Spinal cord (tissue), 10 donors: ENCODE results near the gene RPS6KA1. TPM values are rescaled to one million over a fixed set of nuclear protein-coding genes. Genes with fewer than 3 reads are reported as not detected.

Experiments used
- DNase-seq, 6 donors: peaks; one replicate each; pipeline versions ENCODE4 v3.0.0 to v3.0.0-alpha.2; 2013 to 2015; ENCODE audit warnings: low spot score in 6 of 6, low read depth in 4 of 6
- H3K27ac ChIP-seq: one replicate; pipeline ENCODE4 v1.5.1; 2013; ENCODE audit warnings: low read depth, low read length, control low read depth
- H3K27me3 ChIP-seq: one replicate; pipeline ENCODE4 v1.6.1; 2013; ENCODE audit warnings: low read length; ENCODE audit not compliant: control insufficient read depth, insufficient read depth
- H3K36me3 ChIP-seq: one replicate; pipeline ENCODE4 v1.6.1; 2013; ENCODE audit warnings: low read length; ENCODE audit not compliant: control insufficient read depth, insufficient read depth
- H3K4me1 ChIP-seq: one replicate; pipeline ENCODE4 v1.6.1; 2013; ENCODE audit warnings: low read length; ENCODE audit not compliant: control insufficient read depth, insufficient read depth
- H3K4me3 ChIP-seq: one replicate; pipeline ENCODE4 v1.5.1; 2013; ENCODE audit warnings: low read depth, low read length, control low read depth
- H3K9me3 ChIP-seq: one replicate; pipeline ENCODE4 v1.6.1; 2013; ENCODE audit warnings: low read length; ENCODE audit not compliant: control insufficient read depth, insufficient read depth
- WGBS: methylation state at CpG from one replicate; pipeline ENCODE4 v1.1.5; 2013; ENCODE audit warnings: missing lambda C conversion rate; ENCODE audit not compliant: insufficient coverage; 5-methylcytosine and 5-hydroxymethylcytosine counted together
- long read RNA-seq, 4 donors: transcript quantifications; one replicate each; lab custom pipeline, GENCODE V29; 2026
- polyA plus RNA-seq, 2 donors: library from polyadenylated mRNA; unstranded; fragments of 120-200 nt; gene quantifications; one replicate each; pipeline ENCODE4 v1.2.1, GENCODE V29; 2013; ENCODE audit not compliant: insufficient read length in 2 of 2
- total RNA-seq, 2 donors: library from RNA; depleted of rRNA in 1 of 2; stranded (reverse); fragments of 120-200 nt in 1 of 2; fragments of >200 nt in 1 of 2; gene quantifications; one replicate each; pipeline versions ENCODE4 v1.2.3 to v1.2.4, GENCODE V29; 2013 to 2014
- donor health status: healthy.

Gene RPS6KA1
- total RNA-seq (10 to 100 TPM; 11.8 to 12.9 TPM), polyA plus RNA-seq (10 to 100 TPM; 14.2 to 16.4 TPM)
- long read RNA-seq, donor 1, partial matches to known transcripts, result 10 of 12 reads
- long read RNA-seq, donor 1, other reads (novel, unspliced or antisense), result 0 of 12 reads
- long read RNA-seq, donor 2, result 0 reads
- long read RNA-seq, donor 3, partial matches to known transcripts, result 0 of 1 reads
- long read RNA-seq, donor 3, other reads (novel, unspliced or antisense), result 0 of 1 reads
- long read RNA-seq, donor 4, partial matches to known transcripts, result 0 of 2 reads
- long read RNA-seq, donor 4, other reads (novel, unspliced or antisense), result 0 of 2 reads

DNA sequence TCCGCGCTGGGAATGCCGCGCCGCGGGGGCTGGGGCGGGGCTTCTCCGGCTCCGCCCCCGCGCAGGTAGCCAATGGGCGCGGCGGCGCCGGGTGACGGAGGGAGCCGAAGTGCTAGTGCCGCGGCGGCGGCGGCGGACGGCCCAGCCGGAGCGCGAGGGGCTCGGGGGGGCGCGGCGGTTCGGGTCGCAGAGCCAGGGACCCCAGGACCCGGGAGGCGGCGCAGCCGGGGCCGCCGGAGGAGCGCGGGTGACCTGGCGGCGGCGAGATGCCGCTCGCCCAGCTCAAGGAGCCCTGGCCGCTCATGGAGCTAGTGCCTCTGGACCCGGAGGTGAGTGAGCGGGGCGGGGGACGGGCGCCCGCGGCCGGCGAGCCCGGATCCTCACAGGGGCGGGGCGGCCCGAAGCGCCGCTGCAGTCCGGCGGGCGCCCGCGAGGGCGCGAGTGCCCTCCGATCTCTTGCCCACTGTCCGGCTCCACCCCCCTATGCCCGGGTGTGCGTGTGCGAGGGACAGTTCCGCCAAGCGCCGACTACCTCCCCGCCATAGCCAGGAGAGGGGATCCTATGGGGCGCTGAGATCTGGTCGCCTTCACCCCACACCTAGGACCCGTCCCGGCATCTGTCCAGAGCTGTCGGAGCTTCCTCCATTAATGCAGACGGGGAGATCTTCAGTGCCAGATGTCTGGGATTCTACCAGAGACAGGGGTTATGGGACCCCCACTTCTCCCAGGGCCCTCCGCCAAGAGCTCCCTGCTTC lies at the start of gene RPS6KA1:
RPS6KA1 (plus strand) TSS at position 107 of the 755 bp plus-strand sequence; CDS start at position 267, 160 bp downstream.
- peak within 1 kb of the TSS; percentile 41 for H3K4me3 ChIP-seq

GRCh38 chr1:26482921-26483320 lies 46.6 kb upstream of the RPS6KA1 start:
- Histone ChIP-seq H3K4me3 (no peak overlapping the region), H3K27me3 (no peaks in the 10 kb centered on the region), H3K4me1 (no peaks in the 10 kb centered on the region), H3K9me3 (no peaks in the 10 kb centered on the region), H3K27ac (no peak overlapping the region), H3K36me3 (peaks cover 17% of the 10 kb centered on the region)
- no peak for DNase-seq
- 85% methylated on average over 2 of the region's 2 CpGs for WGBS

More for the DNA sequence above, at the start of gene RPS6KA1:
- Histone ChIP-seq H3K27me3 (no peaks in the 10 kb centered on the region), H3K27ac (no peak within 1 kb of the TSS), H3K9me3 (no peaks in the 10 kb centered on the region), H3K36me3 (peaks cover 3% of the 10 kb centered on the region), H3K4me1 (peaks cover 30% of the 10 kb centered on the region)
- WGBS, result under 1% methylated on average over 84 of the region's 86 CpGs
- DNase-seq, result peak in 5 of 6 donors; percentile 31 to 89 (median 51)

- no peak for DNase-seq
- Histone ChIP-seq H3K4me1 (no peaks in the 10 kb centered on the region), H3K4me3 (no peak overlapping the region), H3K27ac (no peak overlapping the region), H3K36me3 (peaks cover 13% of the 10 kb centered on the region), H3K27me3 (no peaks in the 10 kb centered on the region), H3K9me3 (no peaks in the 10 kb centered on the region)
- WGBS, result no CpG with 5 or more reads among the region's 2 CpGs
Observed at GRCh38 chr1:26483980-26484379, 45.6 kb upstream of the RPS6KA1 start.

DNA sequence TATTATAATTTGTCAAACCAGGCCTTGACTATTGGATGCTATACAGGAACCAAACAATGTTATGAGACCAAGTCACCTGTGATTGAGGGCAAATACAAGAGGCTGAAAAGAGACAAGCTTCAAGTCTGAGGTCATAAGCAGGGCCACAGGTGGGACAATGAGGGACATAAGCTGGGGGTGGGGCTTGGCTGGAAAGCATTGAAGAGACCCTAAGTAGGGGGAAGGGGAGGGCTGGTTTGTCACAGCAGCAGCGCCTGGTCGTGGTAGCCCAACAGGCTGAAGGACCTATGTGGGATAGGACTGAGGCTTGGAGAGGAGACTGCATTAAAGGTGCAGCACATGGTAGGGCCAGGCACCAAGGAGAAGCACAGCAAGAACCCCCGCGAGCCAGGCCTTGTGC lies 39.4 kb upstream of the RPS6KA1 start:
- H3K27ac ChIP-seq, result no peak overlapping the region
- no peaks in the 10 kb centered on the region for H3K36me3 ChIP-seq
- no peaks in the 10 kb centered on the region for H3K27me3 ChIP-seq
- no peak overlapping the region for H3K4me3 ChIP-seq
- H3K4me1 ChIP-seq, result no peaks in the 10 kb centered on the region
- no peaks in the 10 kb centered on the region for H3K9me3 ChIP-seq
- no peak for DNase-seq
- whole genome bisulfite sequencing, result 79% methylated on average over 2 of the region's 4 CpGs

DNA sequence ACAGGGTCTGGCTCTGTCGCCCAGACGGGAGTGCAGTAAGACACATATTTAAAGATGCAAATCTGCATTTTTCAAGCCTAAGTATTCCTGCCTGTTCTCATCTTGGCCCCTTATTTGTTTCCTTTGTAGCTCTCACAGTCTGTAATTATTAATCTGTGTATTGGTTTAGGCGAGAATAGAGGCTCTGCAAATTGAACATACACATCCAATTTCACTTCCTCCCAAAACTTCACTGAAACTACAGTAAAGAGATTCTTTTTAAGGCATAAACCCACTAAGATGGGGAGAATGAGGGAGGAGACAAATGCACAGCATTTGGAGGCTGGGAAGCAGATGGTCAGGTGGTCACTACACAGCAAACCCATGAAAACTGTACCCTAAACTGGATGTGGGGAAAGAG lies 36.3 kb upstream of the RPS6KA1 start:
- Histone ChIP-seq H3K9me3 (no peaks in the 10 kb centered on the region), H3K27me3 (no peaks in the 10 kb centered on the region), H3K4me3 (no peak overlapping the region), H3K4me1 (peaks cover 4% of the 10 kb centered on the region), H3K36me3 (no peaks in the 10 kb centered on the region), H3K27ac (no peak overlapping the region)
- no CpG with 5 or more reads among the region's 3 CpGs for WGBS
- DNase-seq, result no peak

GRCh38 chr1:26493938-26494337 lies 35.6 kb upstream of the RPS6KA1 start:
- Histone ChIP-seq H3K36me3 (no peaks in the 10 kb centered on the region), H3K4me1 (peaks cover 4% of the 10 kb centered on the region), H3K4me3 (no peak overlapping the region), H3K27me3 (no peaks in the 10 kb centered on the region), H3K27ac (no peak overlapping the region), H3K9me3 (no peaks in the 10 kb centered on the region)
- no peak for DNase-seq
- 100% methylated on average over 2 of the region's 3 CpGs for WGBS

GRCh38 chr1:26496861-26497260 lies 32.7 kb upstream of the RPS6KA1 start:
- peaks cover 17% of the 10 kb centered on the region for H3K4me1 ChIP-seq
- H3K4me3 ChIP-seq, result no peak overlapping the region
- peak in 1 of 6 donors; percentile 20 for DNase-seq
- WGBS, result 25% methylated on average over 2 of the region's 4 CpGs
- no peaks in the 10 kb centered on the region for H3K27me3 ChIP-seq
- H3K9me3 ChIP-seq, result no peaks in the 10 kb centered on the region
- no peak overlapping the region for H3K27ac ChIP-seq
- no peaks in the 10 kb centered on the region for H3K36me3 ChIP-seq

- H3K4me3 ChIP-seq, result no peak overlapping the region
Observed at GRCh38 chr1:26498894-26499293, 30.7 kb upstream of the RPS6KA1 start.

DNA sequence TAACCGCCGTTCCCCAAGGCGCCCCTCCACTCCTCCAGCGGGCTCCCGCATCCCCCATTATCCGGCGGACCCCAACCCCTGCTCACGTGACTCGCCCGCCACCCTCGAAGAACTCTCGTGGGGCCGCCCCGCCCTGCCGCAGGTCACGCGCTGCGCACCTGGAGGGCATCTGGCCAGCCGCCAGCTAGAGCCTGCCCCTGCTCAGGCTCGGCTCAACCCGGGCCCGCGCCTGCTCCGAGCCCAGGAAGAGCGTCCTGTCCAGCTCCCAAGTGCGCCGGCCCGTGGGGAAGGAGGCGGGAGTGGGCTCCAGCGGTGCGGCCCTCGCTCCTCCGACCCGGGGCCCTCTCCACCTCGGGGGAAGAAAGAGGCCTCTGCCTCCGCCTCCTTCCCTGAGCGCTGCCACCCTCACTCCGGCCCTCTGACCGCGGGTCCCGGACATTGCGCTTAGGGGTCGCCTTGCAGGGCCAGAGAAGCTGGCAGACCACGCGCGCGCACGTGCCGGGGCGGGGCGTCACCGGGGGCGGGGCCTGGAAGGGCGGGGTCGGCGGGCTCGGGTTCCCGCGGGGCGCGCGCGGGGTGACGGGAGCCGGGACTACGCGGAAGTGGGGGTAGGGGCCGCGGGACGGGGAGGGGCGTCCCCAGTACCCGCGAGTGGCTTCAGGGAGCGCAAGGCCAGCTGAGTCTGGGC lies 28.9 kb upstream of the RPS6KA1 start:
- peak; percentile 64 to 94 (median 76) for DNase-seq
- no peaks in the 10 kb centered on the region for H3K9me3 ChIP-seq
- under 1% methylated on average over 74 of the region's 74 CpGs for WGBS
- H3K4me3 ChIP-seq, result peak overlapping the region; percentile 80
- peaks cover 17% of the 10 kb centered on the region for H3K4me1 ChIP-seq
- H3K27me3 ChIP-seq, result no peaks in the 10 kb centered on the region
- peak overlapping the region; percentile 92 for H3K27ac ChIP-seq
- no peaks in the 10 kb centered on the region for H3K36me3 ChIP-seq

More at GRCh38 chr1:26498894-26499293, 30.7 kb upstream of the RPS6KA1 start:
- no peaks in the 10 kb centered on the region for H3K36me3 ChIP-seq
- H3K9me3 ChIP-seq, result no peaks in the 10 kb centered on the region
- no peaks in the 10 kb centered on the region for H3K27me3 ChIP-seq
- H3K4me1 ChIP-seq, result peaks cover 17% of the 10 kb centered on the region
- 100% methylated on average over 5 of the region's 7 CpGs for WGBS
- DNase-seq, result no peak
- no peak overlapping the region for H3K27ac ChIP-seq
